Measurements from ENCODE around the gene VENTX. TPM values are rescaled to one million over a fixed set of nuclear protein-coding genes. Genes with fewer than 3 reads are reported as not detected.

VENTX gene
- total RNA-seq, 3 donors from 2014 or later (not counting 1 experiment from before 2014, with no cell fraction given) = 0.48 to 4.1 (median 0.75) TPM

GRCh38 chr10:133226251-133226808, 11.3 kb upstream of the VENTX start:
- peaks cover 0 to 9% of the 10 kb centered on the region in 2 donors for H3K4me1 Mint-ChIP-seq
- H3K27ac Mint-ChIP-seq = no peak overlapping the region
- ATAC-seq = no peak
- Histone ChIP-seq H3K27me3 (ENCODE audit: control insufficient read depth, insufficient read depth, low read length) (peaks cover 19% of the 10 kb centered on the region), H3K27ac (ENCODE audit: low read length) (no peak overlapping the region), H3K4me1 (ENCODE audit: control insufficient read depth, insufficient read depth, low read length) (peaks cover 6% of the 10 kb centered on the region), H3K9me3 (ENCODE audit: control insufficient read depth, insufficient read depth, low read length) (no peaks in the 10 kb centered on the region), H3K36me3 (ENCODE audit: control insufficient read depth, insufficient read depth, low read length) (no peaks in the 10 kb centered on the region), H3K4me3 (ENCODE audit: low read length) (no peak overlapping the region)
- no peaks in the 10 kb centered on the region for H3K9me3 Mint-ChIP-seq
- peak in 1 of 2 donors; percentile 25 for DNase-seq
- peaks cover 37 to 39% of the 10 kb centered on the region in 2 donors for H3K27me3 Mint-ChIP-seq (ENCODE audit: low read depth in 2 of 2)
- intact Hi-C loops (cut with micrococcal nuclease) = no loop called here
- H3K4me3 Mint-ChIP-seq = no peak overlapping the region
- WGBS (ENCODE audit: insufficient coverage) = 34% methylated on average over 30 of the region's 30 CpGs
- no peak for TF ChIP-seq CTCF (IDR thresholded peaks at IDR 0.05)
- no peaks in the 10 kb centered on the region for H3K36me3 Mint-ChIP-seq

- H3K27ac ChIP-seq (ENCODE audit: low read length) = no peak overlapping the region
- no peak overlapping the region for H3K27ac Mint-ChIP-seq
- H3K36me3 ChIP-seq (ENCODE audit: control insufficient read depth, insufficient read depth, low read length) = no peaks in the 10 kb centered on the region
- H3K4me3 ChIP-seq (ENCODE audit: low read length) = no peak overlapping the region
- H3K4me3 Mint-ChIP-seq = no peak overlapping the region
- H3K9me3 Mint-ChIP-seq = no peaks in the 10 kb centered on the region
- no peak for TF ChIP-seq CTCF (IDR thresholded peaks at IDR 0.05)
- H3K27me3 Mint-ChIP-seq (ENCODE audit: low read depth in 2 of 2) = peaks cover 40 to 41% of the 10 kb centered on the region in 2 donors
- 87% methylated on average over 21 of the region's 21 CpGs for WGBS (ENCODE audit: insufficient coverage)
- H3K27me3 ChIP-seq (ENCODE audit: control insufficient read depth, insufficient read depth, low read length) = peaks cover 26% of the 10 kb centered on the region
- DNase-seq = no peak
- peaks cover 0 to 10% of the 10 kb centered on the region in 2 donors for H3K4me1 Mint-ChIP-seq
- H3K9me3 ChIP-seq (ENCODE audit: control insufficient read depth, insufficient read depth, low read length) = no peaks in the 10 kb centered on the region
- ATAC-seq = no peak
- intact Hi-C loops (cut with micrococcal nuclease) = no loop called here
- no peaks in the 10 kb centered on the region for H3K36me3 Mint-ChIP-seq
- H3K4me1 ChIP-seq (ENCODE audit: control insufficient read depth, insufficient read depth, low read length) = peaks cover 6% of the 10 kb centered on the region
Measured at GRCh38 chr10:133227256-133227655, 10.4 kb upstream of the VENTX start.

GRCh38 chr10:133229265-133230043, 8.2 kb upstream of the VENTX start:
- intact Hi-C loops (cut with micrococcal nuclease) = no loop called here
- no peak for TF ChIP-seq CTCF (IDR thresholded peaks at IDR 0.05)
- Histone ChIP-seq H3K4me3 (ENCODE audit: low read length) (no peak overlapping the region), H3K27me3 (ENCODE audit: control insufficient read depth, insufficient read depth, low read length) (peaks cover 28% of the 10 kb centered on the region), H3K4me1 (ENCODE audit: control insufficient read depth, insufficient read depth, low read length) (peaks cover 6% of the 10 kb centered on the region), H3K9me3 (ENCODE audit: control insufficient read depth, insufficient read depth, low read length) (no peaks in the 10 kb centered on the region), H3K36me3 (ENCODE audit: control insufficient read depth, insufficient read depth, low read length) (no peaks in the 10 kb centered on the region), H3K27ac (ENCODE audit: low read length) (no peak overlapping the region)
- WGBS (ENCODE audit: insufficient coverage) = 12% methylated on average over 58 of the region's 58 CpGs
- Mint-ChIP-seq H3K27ac (no peak overlapping the region), H3K4me3 (peak overlapping the region; percentile 60), H3K4me1 (peaks cover 0 to 10% of the 10 kb centered on the region in 2 donors), H3K9me3 (no peaks in the 10 kb centered on the region), H3K27me3 (ENCODE audit: low read depth in 2 of 2) (peaks cover 43 to 50% of the 10 kb centered on the region in 2 donors), H3K36me3 (no peaks in the 10 kb centered on the region)
- no peak for DNase-seq
- ATAC-seq = no peak

Measured in natural killer cell (primary cell).